AG09309 (cell line): ENCODE data around the gene RNU1-3.
"Not testable (repeated sequence)": the region's sequence is repeated elsewhere in the genome, so short reads cannot be mapped to it uniquely, and the experiment has no call there.

Experiments
- DNase-seq: peaks from one replicate; pipeline ENCODE4 v3.0.0-alpha.2; 2010; ENCODE audit warnings: low read depth
- H3K4me3 ChIP-seq: 2 replicates; pipeline ENCODE4 v1.5.1; 2011; ENCODE audit warnings: mild to moderate bottlenecking, low read depth, low read length, moderate library complexity; ENCODE audit not compliant: control insufficient read depth

RNU1-3 gene

DNA sequence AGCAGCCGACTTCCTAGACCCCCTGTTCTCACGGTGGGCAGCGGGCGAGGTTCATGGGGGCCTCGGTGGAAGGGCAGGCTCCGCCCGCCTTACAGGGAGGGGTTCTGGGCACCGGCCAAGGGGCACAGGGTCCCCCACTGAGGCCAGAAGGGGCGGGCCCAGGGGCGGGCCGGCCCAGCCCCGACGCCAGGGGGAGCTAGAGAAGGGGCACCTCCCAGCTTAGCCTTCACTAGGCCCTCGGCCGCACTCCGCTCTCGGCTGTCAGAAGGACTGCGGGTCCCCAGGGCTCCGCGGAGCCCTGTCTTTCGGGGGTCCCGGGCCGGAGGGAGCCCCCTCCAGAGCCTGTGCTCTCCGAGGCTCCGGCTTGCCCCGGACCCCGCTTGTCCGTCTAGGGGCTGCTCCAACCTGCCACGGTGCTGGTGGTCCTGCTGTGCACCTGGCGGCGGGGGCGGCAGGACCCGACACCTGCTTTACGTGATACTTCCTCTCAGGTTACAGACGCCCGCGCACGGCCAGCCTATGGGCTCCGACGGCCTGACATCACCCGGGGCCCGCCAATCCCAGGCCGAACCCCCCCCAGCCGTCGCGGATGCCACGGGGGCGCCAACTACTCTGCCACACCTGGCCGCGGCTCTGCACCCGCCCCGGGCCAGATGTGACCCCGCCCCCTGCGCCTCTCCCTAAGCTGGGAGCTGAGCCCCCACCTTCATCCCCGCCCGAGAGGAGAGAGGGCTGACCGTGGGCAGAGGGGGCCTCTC, 33.6 kb upstream of the RNU1-3 start:
- not testable (repeated sequence) for H3K4me3 ChIP-seq, DNase-seq

DNA sequence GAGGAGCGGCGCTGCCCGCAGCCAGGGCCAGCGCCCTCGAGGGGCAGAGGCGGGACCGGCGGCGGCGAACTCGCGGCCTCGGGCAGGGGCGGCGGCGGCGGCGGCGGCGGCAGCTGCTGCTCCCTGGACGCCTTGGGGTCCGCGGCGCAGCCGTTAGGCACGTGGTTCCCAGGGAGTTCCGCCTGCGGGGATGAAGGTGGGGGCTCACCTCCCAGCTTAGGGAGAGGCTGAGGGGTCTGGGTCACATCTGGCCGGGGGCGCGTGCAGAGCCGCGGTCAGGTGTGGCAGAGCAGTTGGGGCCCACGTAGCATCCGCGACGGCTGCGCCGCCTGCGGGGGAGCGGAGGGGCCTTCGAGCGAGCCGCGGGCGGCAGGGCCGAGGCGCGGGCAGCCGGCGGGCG, 32.7 kb upstream of the RNU1-3 start:
- DNase-seq, H3K4me3 ChIP-seq: not testable (repeated sequence)

DNA sequence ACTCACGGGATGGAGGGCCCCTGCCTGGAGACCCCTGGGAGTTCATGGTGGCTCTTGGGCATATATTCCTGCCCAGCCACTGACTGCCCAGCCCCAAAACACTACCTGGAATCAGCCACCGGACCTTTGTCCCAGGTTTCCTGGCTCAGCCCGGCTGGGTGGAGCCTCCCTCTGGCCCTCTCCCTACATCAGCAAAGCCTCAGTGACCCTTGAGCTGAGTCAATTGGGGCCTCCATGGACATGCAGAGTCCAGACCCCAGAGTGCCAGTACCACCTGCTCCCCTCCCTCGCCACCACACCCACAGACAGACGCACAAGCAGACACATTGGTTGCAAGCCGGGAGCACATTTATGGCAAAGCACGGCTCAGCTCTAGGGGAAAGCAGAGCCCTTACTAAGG, 30.4 kb upstream of the RNU1-3 start:
- DNase-seq, H3K4me3 ChIP-seq: not testable (repeated sequence)

DNA sequence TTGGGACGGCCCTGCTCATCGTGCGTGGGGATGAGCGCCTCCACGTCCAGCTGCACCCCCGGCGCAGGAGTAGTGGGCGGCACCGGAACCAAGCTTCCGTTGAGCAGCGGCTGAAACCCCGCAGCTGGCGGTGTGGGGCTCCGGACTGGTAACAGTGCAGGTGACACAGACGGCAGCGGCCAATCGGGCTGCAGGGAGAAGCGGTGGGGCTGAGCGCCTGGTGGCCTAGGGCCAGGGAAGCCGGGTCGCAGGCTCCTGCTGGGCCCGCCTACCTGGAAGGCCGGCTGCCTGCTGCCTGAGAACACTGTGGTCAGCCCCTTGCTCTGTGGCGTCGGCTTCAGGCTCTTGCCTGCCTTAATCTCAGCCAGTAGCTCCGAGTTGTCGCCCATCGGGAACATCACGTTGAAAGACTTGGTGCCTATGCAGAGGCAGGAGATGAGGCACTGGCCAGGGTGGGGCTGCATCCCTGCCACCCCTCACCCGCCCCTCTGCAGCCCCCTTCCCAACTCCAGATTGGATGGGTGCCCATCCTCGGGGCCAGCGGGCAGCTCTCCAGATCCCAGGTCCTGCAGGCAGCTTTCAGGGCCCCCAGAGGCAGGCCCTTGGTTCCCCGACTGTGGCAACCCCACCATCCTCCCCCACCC, 29.9 kb upstream of the RNU1-3 start:
- DNase-seq, H3K4me3 ChIP-seq: not testable (repeated sequence)

DNA sequence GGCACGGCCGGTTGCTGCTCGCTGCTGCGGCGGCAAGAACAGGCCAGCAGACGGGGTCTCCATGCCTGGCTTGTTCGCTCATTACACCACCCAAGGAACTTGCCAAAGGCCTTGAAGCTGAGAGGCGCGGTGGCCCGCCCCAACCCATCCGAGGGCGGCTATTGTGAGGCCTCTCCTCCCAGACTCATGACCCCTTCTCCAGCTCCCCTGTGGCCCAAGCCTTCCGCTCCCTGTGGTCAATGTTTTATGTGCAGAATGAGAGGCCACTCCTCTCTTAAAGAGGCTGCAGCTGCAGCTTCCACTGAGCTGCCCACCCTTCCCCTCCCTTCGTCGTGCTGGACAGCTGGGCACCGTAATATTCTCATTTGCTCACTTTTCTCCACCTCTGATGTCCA, 27.6 kb upstream of the RNU1-3 start:
- H3K4me3 ChIP-seq, DNase-seq: not testable (repeated sequence)

DNA sequence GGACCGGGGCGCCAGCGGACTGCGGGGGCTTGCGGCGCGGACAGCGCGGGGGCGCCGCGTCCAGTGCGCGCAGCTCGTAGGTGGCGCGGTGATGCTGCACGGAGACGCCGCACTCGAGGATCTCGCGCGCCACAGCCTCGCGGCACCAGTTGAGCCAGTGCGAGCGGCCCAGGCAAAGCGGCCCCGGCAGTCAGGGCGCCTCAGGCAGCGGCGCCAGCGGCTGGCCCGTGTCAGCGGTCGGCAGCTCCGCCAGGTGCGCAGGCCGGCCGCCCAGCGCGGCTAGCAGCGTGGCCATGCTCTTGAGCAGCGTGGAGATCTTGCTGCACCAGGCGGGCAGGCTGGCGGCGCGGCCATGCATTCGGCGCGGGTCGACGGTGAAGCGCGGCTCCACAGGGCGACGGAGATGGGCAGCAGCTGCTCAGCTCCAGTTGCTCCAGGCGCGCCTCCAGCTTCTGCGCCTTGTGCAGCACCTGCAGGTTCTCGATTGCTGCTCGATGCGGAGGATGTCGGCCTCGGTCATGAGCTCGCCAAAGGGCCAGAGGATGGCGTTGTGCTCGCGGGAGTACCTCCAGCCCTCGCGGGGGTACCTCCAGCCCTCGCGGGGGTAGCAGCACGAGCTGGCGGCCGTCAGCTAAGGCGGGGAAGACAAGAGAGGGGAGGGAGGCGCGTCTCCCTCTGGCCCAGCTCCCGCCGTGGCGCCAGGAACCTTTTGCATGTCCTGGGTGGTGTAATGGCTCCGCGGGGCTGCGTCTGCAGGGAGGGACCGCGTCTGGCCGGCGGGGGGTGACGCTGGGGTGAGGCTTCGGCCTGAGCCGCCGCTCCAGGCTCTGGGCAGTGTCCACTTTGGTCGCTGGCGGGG, 26.9 kb upstream of the RNU1-3 start:
- not testable (repeated sequence) for DNase-seq, H3K4me3 ChIP-seq

DNA sequence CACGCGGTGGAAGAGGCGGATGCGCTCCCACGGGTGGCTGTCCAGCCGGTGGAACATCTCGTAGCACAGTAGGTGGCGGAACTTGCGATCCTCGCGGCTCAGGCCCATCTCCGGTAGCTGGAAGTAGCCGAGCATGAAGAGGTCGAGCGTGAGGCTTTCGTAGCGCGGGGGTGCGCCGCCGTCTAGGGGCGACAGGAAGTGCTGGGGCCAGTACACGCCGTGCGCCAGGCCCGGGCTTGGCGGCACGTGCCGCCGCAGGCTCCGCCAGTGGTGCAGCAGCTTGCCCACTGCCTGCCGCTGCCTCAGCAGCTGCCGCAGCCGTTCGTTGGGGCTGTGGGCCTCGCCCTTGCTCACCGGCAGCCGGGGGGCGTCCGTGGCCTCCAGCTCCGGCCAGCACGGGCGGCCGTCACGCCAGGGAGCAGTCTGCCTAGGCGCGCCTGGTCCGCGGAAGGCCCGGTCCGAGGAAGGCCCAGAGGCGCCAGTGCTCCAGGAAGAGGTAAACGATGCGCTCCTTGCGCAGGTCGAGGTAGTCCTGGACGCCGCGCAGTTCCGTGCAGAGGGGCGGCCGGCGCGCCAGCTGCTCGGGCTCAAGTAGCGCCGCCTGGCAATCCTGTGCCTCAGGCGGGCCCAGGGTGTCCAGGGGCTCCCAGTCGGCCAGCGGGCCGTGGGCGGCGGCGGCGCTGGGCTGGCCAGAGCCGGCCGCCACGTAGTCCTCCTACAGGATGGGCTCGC, 26.1 kb upstream of the RNU1-3 start:
- DNase-seq, H3K4me3 ChIP-seq: not testable (repeated sequence)

DNA sequence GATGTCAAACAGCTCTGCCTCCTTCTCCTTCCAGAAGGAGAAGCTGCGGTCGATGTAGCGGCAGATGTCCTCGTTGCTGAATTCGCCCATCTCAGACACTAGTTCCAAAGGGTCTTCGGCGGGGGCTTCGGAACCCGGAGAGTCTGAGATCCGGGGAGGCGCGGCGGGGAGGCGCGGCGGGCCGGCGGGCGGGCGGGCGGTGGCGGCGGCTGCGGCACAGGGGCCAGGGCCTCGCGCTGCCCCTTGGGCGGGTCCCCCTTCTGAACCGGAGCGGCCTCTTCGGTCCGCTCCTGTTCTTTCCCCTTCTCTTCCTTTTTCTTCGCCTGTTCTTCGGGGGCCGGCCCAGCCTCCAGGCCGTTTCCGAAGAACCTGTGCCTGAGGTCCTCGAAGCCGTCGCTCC, 25.5 kb upstream of the RNU1-3 start:
- not testable (repeated sequence) for H3K4me3 ChIP-seq

DNA sequence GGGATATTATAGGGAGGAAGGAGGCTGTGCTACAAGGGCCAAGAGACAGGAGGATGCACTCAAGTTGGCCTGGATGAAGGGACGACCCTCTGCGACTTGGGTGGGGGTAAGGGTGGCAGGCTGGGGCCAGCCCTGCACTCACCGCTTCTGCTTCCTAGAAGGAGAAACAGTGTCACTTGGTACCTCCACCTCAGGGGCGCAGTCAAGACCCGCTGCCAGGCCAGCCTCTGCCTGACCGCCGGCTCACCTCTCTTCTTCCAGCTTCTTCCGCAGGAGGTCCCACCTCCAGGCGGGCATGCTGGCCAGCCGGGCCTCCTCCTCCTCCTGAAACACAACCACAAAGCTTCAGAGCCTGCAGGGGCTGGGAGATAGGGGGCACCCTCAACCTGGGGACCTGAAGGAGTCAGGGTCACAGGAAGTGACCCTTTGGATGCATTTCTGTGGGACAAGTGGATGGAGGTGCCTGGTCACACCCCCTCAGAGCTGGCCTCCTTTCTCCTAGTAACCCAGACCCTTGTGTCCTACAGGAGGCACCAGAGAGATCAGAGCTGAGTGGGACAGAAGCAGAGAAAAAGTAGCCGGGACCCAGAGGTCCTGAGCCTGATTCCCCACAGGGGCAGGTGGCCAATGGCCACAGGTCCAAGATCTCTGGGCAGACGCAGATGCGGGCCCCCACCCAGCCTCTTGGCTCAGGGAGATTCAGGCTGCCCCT, 24.4 kb upstream of the RNU1-3 start:
- DNase-seq, H3K4me3 ChIP-seq: not testable (repeated sequence)

More for the DNA sequence above, 25.5 kb upstream of the RNU1-3 start:
- not testable (repeated sequence) for DNase-seq

DNA sequence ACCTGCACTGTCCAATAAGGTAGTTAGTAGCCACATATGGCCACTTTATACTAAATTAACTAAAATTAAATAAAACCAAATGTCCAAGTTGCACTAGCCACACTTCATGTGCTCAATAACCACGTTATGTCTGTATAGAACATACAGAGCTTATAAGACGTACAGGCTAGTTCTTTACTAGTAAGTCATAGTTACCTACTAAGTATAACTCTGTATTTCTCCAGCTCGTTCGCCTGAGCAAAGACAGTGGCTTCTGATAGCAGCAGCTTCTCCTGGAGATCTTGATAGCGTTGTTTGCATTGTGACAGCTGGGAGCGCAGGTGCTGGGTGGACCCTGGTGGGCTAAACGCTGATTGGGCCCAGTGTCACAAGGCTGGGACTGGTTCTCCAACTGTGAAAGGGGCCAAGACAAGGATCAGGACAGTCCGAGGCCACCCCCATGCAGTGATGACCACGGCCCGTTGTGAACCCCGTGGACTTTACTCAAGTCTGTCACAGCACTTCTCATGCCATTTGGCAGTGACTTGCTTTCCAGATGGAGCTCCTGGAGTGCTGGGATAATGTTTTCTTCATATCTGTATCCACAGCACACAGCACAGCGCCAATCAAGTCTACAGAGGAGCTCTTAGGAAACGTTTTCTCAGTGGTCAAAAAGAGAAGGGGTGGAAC, 20.5 kb upstream of the RNU1-3 start:
- H3K4me3 ChIP-seq, DNase-seq: not testable (repeated sequence)

DNA sequence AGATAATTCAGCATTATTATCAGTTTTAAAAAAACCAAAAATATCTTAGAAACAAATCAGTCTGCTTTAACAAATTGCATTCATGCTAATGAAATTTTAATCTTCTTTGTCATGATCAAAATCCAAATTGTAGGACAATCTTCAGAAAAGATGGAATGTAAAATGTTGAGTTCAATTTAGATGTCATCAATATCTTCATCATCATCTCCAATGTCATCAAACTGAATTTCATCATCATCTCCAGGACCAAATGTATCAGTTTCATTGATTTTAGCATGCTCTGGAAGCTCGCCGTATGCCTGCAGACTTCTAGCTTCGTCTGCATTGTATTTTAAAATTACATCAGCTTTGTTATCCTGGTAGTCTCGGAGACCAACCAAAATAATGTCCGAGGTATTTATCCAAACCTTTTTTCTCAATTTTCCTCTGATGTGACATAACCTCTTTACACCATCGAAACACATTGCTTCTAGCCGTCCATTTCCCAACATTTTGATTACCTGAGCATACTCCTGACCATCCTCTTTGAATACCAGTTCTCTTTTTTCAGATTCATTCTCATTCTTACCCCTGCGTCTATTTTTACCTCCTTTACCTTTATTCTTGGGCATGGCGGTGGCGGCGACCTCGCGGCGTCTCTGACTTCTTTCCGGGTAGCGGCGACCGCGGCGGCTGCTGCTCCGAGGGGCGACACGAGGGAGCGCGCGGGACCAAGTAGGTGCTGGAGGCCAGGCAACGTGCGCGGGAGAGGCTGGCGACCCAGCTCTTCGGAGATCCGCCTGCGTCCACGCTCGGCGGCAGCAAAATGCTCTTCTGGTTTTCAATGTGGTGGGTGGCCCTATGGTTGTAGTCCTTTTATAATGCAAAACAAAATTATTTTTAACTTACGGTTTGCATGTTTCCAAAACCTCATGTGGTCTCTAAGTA, 19.0 kb upstream of the RNU1-3 start:
- H3K4me3 ChIP-seq, DNase-seq: not testable (repeated sequence)

DNA sequence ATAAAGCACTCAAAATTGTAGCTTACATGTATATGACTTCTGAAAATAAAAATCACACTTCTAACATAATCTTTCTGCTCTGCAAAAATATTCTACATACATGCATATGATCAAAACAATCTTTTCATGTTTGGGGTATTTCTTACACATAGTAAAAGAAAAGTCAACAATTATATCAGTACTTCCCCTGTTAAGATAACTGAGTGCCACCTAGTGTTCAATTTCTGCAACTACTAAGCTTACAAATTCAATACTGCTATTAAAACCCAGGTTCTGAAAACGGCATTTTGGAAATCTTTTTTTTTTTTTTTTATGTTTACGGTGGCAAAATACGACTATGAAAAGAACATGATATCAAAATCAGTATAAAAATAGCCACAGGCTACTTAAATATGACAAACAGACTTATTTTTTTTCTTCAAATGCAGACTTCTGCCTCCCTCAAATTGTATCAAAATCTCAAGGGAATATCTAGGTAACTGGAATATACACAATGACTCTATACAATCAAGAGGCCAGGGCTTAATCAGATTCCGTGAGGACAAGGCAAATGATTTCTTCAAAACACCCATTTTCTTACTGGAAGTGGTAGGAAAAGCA, 18.1 kb upstream of the RNU1-3 start:
- DNase-seq, H3K4me3 ChIP-seq: not testable (repeated sequence)

DNA sequence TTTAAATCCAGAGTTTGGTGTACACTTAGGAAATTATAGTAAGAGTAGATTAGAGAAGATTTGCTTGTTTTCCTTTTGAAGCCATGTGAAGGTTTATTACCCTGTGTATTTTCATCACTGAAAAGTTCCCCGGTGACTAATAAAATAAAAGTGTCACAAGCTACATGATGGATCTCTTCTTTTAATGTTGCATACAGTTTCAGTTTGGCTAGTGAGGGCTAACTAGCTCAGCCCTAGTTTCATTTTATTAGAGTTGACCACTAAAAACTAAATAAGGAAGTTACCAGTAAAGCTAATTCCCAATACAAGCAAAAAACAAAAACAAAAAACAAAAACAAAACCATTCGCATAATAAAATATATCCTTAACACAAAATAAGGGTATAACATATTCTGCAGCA, 17.4 kb upstream of the RNU1-3 start:
- H3K4me3 ChIP-seq, DNase-seq: not testable (repeated sequence)

DNA sequence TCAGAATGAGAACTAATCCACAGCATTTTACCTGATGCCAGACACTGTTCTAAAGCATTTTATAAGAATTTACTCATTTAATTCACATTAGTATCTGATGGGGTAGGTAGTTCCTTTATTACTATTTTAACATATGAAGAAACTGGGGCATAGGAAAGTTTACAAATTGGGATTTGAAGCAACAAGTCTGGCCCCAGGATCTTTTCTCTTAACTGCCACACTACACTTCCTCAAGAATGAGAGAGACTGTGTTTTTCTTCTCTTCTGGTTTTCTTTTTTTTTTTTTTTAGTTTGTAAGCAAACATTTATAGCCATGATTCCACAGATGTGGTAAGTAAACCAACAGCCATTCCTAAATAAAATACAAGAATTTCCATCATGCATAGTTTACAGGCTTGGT, 16.1 kb upstream of the RNU1-3 start:
- not testable (repeated sequence) for H3K4me3 ChIP-seq, DNase-seq

DNA sequence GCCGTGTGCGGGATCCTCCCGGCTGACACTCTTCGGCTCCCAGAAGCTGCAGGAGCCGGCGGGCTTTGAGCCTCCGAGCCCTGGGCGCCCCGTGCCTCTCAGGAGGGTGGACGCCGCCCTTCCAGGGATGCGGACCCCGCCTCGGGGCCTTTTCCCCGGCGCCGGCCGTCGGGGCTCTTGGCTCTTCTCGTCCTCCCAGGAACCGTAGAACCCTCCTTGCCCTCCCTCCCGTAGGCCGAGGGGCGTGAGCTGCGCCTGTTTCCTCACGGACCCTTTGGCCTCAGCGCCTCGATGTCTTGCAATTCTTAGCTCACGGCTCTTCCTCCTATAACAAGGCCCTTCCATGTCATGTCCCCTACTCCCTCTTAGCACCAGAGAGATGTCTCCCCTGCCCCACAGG, 13.6 kb upstream of the RNU1-3 start:
- DNase-seq, H3K4me3 ChIP-seq: not testable (repeated sequence)
